ENCODE measurements around the gene ATP8B3.

The ATP8B3 gene

DNA sequence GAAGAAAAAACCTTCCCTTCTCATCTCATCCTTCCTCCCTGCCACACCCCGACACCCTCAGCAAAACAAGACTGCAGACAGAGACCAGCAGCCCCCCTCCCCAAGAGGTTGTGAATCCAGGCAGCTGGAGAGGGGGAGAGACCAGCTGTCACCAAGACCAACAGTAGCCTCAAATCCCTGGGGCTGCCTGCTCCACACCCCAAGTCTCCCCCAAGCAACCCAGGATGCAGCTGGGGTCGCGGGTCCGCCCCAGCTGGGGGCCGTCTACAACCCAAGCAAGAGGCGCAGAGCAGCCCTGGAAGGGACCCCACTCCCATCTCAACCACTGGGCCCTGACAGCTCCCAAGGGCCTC is 44.2 kb upstream of the ATP8B3 start:
- Histone ChIP-seq H3K27ac (ENCODE audit: low read depth in 2 of 2, low read length in 2 of 2) (peak overlapping the region; percentile 98 to 99), H3K27me3 (ENCODE audit: control insufficient read depth in 2 of 2, insufficient read depth in 2 of 2, low read length in 2 of 2) (no peaks in the 10 kb centered on the region), H3K4me1 (ENCODE audit: control insufficient read depth in 2 of 2, insufficient read depth in 2 of 2, low read length in 2 of 2) (peaks cover 74 to 82% of the 10 kb centered on the region in 2 donors), H3K9me3 (ENCODE audit: control insufficient read depth in 2 of 2, low read length in 2 of 2) (no peaks in the 10 kb centered on the region), H3K36me3 (ENCODE audit: control insufficient read depth in 2 of 2, insufficient read depth in 2 of 2, low read length in 2 of 2) (no peaks in the 10 kb centered on the region), H3K4me3 (ENCODE audit: low read length in 2 of 2) (peak overlapping the region; percentile 67 to 75), H3K9ac (ENCODE audit: low read depth in 1 of 2, low read length in 2 of 2) (peak overlapping the region; percentile 77 to 89)

- no peaks in the 10 kb centered on the region for H3K9me3 ChIP-seq (ENCODE audit: control insufficient read depth in 2 of 2, low read length in 2 of 2)
- peak overlapping the region; percentile 98 to 99 for H3K27ac ChIP-seq (ENCODE audit: low read depth in 2 of 2, low read length in 2 of 2)
- H3K4me3 ChIP-seq (ENCODE audit: low read length in 2 of 2), result peak overlapping the region; percentile 67 to 75
- peaks cover 70 to 77% of the 10 kb centered on the region in 2 donors for H3K4me1 ChIP-seq (ENCODE audit: control insufficient read depth in 2 of 2, insufficient read depth in 2 of 2, low read length in 2 of 2)
- peak overlapping the region; percentile 77 to 89 for H3K9ac ChIP-seq (ENCODE audit: low read depth in 1 of 2, low read length in 2 of 2)
- no peaks in the 10 kb centered on the region for H3K27me3 ChIP-seq (ENCODE audit: control insufficient read depth in 2 of 2, insufficient read depth in 2 of 2, low read length in 2 of 2)
- no peaks in the 10 kb centered on the region for H3K36me3 ChIP-seq (ENCODE audit: control insufficient read depth in 2 of 2, insufficient read depth in 2 of 2, low read length in 2 of 2)
Measured at GRCh38 chr19:1855828-1856255, 43.8 kb upstream of the ATP8B3 start.

- peaks cover 64 to 71% of the 10 kb centered on the region in 2 donors for H3K4me1 ChIP-seq (ENCODE audit: control insufficient read depth in 2 of 2, insufficient read depth in 2 of 2, low read length in 2 of 2)
- H3K9ac ChIP-seq (ENCODE audit: low read depth in 1 of 2, low read length in 2 of 2), result peak overlapping the region; percentile 77 to 89
- H3K27me3 ChIP-seq (ENCODE audit: control insufficient read depth in 2 of 2, insufficient read depth in 2 of 2, low read length in 2 of 2), result no peaks in the 10 kb centered on the region
- H3K36me3 ChIP-seq (ENCODE audit: control insufficient read depth in 2 of 2, insufficient read depth in 2 of 2, low read length in 2 of 2), result no peaks in the 10 kb centered on the region
- H3K9me3 ChIP-seq (ENCODE audit: control insufficient read depth in 2 of 2, low read length in 2 of 2), result no peaks in the 10 kb centered on the region
- peak overlapping the region; percentile 98 to 99 for H3K27ac ChIP-seq (ENCODE audit: low read depth in 2 of 2, low read length in 2 of 2)
- peak overlapping the region; percentile 67 to 75 for H3K4me3 ChIP-seq (ENCODE audit: low read length in 2 of 2)
Measured at GRCh38 chr19:1855040-1855827, 43.2 kb upstream of the ATP8B3 start.

DNA sequence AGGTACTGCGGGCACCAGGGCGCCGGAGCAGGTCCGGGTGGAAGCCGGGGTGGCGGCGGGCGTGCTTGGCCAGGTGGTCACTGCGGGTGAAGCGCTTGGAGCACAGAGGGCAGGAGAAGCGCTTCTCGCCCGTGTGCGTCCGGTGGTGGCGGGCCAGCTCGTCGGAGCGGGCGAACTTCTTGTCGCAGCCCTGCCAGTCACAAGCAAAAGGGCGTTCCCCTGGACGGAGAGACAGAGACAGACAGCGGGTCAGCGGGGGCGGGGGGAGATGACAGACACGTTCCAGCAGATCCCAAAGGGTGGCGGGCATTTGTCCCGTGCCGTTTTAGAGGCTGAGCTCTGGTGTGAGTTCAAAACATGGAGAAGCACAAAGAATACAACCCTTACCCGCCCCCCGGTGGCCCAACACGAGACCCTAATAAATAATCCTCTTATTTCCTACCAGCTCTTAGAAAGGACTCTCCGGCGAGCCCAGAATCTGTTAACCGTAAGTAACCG is 42.5 kb upstream of the ATP8B3 start:
- Histone ChIP-seq H3K9me3 (ENCODE audit: control insufficient read depth in 2 of 2, low read length in 2 of 2) (no peaks in the 10 kb centered on the region), H3K4me1 (ENCODE audit: control insufficient read depth in 2 of 2, insufficient read depth in 2 of 2, low read length in 2 of 2) (peaks cover 58 to 66% of the 10 kb centered on the region in 2 donors), H3K9ac (ENCODE audit: low read depth in 1 of 2, low read length in 2 of 2) (peak overlapping the region in 1 of 2 donors; percentile 63), H3K27ac (ENCODE audit: low read depth in 2 of 2, low read length in 2 of 2) (peak overlapping the region; percentile 91 to 98), H3K27me3 (ENCODE audit: control insufficient read depth in 2 of 2, insufficient read depth in 2 of 2, low read length in 2 of 2) (no peaks in the 10 kb centered on the region), H3K36me3 (ENCODE audit: control insufficient read depth in 2 of 2, insufficient read depth in 2 of 2, low read length in 2 of 2) (no peaks in the 10 kb centered on the region), H3K4me3 (ENCODE audit: low read length in 2 of 2) (peak overlapping the region in 1 of 2 donors; percentile 57)

GRCh38 chr19:1854039-1854541 is 42.0 kb upstream of the ATP8B3 start:
- no peaks in the 10 kb centered on the region for H3K36me3 ChIP-seq (ENCODE audit: control insufficient read depth in 2 of 2, insufficient read depth in 2 of 2, low read length in 2 of 2)
- no peaks in the 10 kb centered on the region for H3K9me3 ChIP-seq (ENCODE audit: control insufficient read depth in 2 of 2, low read length in 2 of 2)
- peak overlapping the region in 1 of 2 donors; percentile 41 for H3K9ac ChIP-seq (ENCODE audit: low read depth in 1 of 2, low read length in 2 of 2)
- no peak overlapping the region for H3K4me3 ChIP-seq (ENCODE audit: low read length in 2 of 2)
- H3K4me1 ChIP-seq (ENCODE audit: control insufficient read depth in 2 of 2, insufficient read depth in 2 of 2, low read length in 2 of 2), result peaks cover 54 to 62% of the 10 kb centered on the region in 2 donors
- H3K27me3 ChIP-seq (ENCODE audit: control insufficient read depth in 2 of 2, insufficient read depth in 2 of 2, low read length in 2 of 2), result no peaks in the 10 kb centered on the region
- H3K27ac ChIP-seq (ENCODE audit: low read depth in 2 of 2, low read length in 2 of 2), result peak overlapping the region in 1 of 2 donors; percentile 98

DNA sequence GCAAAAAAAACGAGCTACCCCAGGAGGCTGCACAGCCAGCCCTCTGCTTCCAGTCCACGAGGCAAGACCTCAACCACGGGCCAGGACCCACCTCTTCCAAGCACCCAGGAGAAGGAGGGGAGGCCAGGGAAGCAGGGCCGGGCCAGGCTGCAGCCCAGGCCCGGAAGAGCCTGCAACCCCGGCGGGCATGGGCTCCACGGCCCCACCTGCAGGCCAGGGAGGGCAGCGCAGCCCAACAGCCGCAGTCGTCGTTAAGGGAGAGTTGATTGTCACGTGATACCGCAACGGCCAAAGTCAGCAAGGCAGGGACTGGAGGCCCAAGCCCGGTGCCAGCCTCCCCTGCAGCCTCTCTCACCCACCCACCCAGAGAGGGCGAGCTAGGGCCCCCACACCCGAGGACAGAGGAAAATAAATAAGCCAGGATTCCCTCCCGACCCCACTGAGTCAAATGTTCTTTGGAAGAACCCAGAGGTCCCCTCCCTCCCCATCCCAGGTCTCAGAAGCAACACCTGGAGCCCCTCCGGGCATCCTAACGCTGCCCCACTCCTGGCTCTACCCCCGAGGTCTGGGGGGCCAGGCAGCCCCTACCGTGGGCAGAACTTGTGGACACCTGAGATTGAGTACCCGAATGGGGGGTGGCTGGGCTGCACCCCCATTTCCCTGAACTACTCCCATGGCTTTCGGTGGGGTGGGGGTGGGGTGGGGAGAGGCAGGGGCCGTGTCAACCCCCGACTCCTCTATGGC is 41.4 kb upstream of the ATP8B3 start:
- Histone ChIP-seq H3K4me1 (ENCODE audit: control insufficient read depth in 2 of 2, insufficient read depth in 2 of 2, low read length in 2 of 2) (peaks cover 48 to 60% of the 10 kb centered on the region in 2 donors), H3K27ac (ENCODE audit: low read depth in 2 of 2, low read length in 2 of 2) (peak overlapping the region; percentile 56 to 67), H3K9ac (ENCODE audit: low read depth in 1 of 2, low read length in 2 of 2) (peak overlapping the region; percentile 41 to 47)

DNA sequence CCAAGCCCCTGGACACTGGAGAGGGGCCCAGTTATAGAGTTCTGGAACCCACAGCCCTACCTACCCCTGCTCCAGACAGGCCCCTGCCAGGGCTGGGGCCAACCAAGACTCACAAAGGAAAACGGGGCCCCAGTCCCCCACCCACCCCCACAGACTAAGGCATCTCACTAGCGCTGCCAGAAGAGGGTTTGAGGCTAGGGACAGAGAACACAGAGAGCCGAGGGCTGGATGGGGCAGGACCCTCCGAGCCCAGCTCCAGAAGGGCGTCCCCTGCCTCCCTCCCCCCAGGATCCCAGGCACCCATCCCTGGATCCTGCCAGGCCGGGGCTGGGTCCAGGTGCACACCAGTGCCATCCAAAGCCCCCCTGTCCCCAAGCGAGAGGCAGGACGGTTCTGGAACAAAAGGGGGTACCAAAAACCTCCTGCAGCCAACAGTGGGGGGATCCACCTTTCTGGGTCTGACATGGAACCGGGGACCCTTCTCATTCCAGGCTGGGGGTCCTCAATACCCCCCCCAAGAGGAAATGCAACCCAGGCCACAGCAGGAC is 40.6 kb upstream of the ATP8B3 start:
- no peaks in the 10 kb centered on the region for H3K36me3 ChIP-seq (ENCODE audit: control insufficient read depth in 2 of 2, insufficient read depth in 2 of 2, low read length in 2 of 2)
- H3K4me1 ChIP-seq (ENCODE audit: control insufficient read depth in 2 of 2, insufficient read depth in 2 of 2, low read length in 2 of 2), result peaks cover 40 to 53% of the 10 kb centered on the region in 2 donors
- no peak overlapping the region for H3K4me3 ChIP-seq (ENCODE audit: low read length in 2 of 2)
- H3K9me3 ChIP-seq (ENCODE audit: control insufficient read depth in 2 of 2, low read length in 2 of 2), result no peaks in the 10 kb centered on the region
- no peaks in the 10 kb centered on the region for H3K27me3 ChIP-seq (ENCODE audit: control insufficient read depth in 2 of 2, insufficient read depth in 2 of 2, low read length in 2 of 2)
- peak overlapping the region; percentile 41 to 47 for H3K9ac ChIP-seq (ENCODE audit: low read depth in 1 of 2, low read length in 2 of 2)
- no peak overlapping the region for H3K27ac ChIP-seq (ENCODE audit: low read depth in 2 of 2, low read length in 2 of 2)

More for the DNA sequence above, 41.4 kb upstream of the ATP8B3 start:
- H3K4me3 ChIP-seq (ENCODE audit: low read length in 2 of 2), result peak overlapping the region in 1 of 2 donors; percentile 22
- H3K27me3 ChIP-seq (ENCODE audit: control insufficient read depth in 2 of 2, insufficient read depth in 2 of 2, low read length in 2 of 2), result no peaks in the 10 kb centered on the region
- H3K36me3 ChIP-seq (ENCODE audit: control insufficient read depth in 2 of 2, insufficient read depth in 2 of 2, low read length in 2 of 2), result no peaks in the 10 kb centered on the region
- H3K9me3 ChIP-seq (ENCODE audit: control insufficient read depth in 2 of 2, low read length in 2 of 2), result no peaks in the 10 kb centered on the region

DNA sequence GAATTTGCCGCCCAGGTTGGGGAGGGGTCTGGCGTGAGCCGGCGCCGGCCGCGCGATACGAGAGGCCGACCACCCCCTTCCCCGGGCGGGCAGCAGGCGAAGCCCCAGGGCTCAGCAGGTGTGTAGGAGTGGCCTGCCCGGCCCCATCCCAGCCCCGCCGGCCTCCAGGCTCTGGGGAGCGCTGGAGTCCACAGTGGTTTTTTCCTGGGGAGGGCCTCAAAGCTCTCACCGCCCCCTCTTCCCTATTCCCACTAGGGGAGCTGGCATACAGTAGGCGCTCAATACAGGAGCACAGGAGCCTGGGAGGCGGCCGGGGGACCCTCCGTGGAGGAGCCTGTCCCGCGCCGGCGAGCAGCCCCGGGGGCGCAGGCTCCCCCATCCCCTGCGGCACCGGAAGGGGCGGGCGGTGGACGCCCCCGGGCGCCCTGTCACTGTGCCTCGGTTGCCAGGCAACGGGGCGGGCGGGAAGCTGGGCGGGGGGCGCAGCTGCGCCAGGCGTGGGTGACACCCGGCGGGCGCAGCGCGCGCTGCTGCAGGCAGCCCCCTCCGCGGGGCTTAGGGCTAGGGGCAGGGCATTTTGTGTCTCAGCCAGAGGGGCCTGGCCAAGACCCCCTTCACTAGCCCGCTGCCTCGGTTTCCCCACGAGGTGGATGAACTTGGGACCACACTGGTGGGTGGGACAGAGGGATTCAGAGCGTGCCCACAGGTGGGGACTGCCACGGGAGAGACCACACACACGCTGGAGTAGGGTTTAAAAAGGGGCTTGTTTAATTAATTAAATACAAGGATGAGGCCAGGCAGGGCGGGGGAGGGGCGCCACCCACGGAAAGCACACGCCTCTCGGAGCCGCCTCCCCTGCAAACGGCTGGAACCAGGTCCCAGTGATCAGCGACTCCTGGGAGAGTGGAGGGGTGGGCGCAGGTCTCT is 39.8 kb upstream of the ATP8B3 start:
- Histone ChIP-seq H3K4me1 (ENCODE audit: control insufficient read depth in 2 of 2, insufficient read depth in 2 of 2, low read length in 2 of 2) (peaks cover 44 to 54% of the 10 kb centered on the region in 2 donors), H3K9me3 (ENCODE audit: control insufficient read depth in 2 of 2, low read length in 2 of 2) (no peaks in the 10 kb centered on the region), H3K9ac (ENCODE audit: low read depth in 1 of 2, low read length in 2 of 2) (no peak overlapping the region)

More for the DNA sequence above, 39.8 kb upstream of the ATP8B3 start:
- Histone ChIP-seq H3K27ac (ENCODE audit: low read depth in 2 of 2, low read length in 2 of 2) (no peak overlapping the region), H3K27me3 (ENCODE audit: control insufficient read depth in 2 of 2, insufficient read depth in 2 of 2, low read length in 2 of 2) (no peaks in the 10 kb centered on the region), H3K4me3 (ENCODE audit: low read length in 2 of 2) (no peak overlapping the region), H3K36me3 (ENCODE audit: control insufficient read depth in 2 of 2, insufficient read depth in 2 of 2, low read length in 2 of 2) (no peaks in the 10 kb centered on the region)

Data from mucosa of rectum (tissue), 2 donors.